ENCODE data around the gene SPACA9. TPM values are rescaled to one million over a fixed set of nuclear protein-coding genes. Genes with fewer than 3 reads are reported as not detected.

SPACA9 gene
- 4.0 and 6.9 TPM in 2 replicates for total RNA-seq

- peak within 1 kb of the TSS; percentile 89 for H3K4me3 ChIP-seq (ENCODE audit: low read depth, low read length)
- DNase-seq (ENCODE audit: low read depth): no peak
- peaks cover 3% of the 10 kb centered on the region for H3K27me3 ChIP-seq (ENCODE audit: control insufficient read depth, insufficient read depth, low read length)
- no peak for TF ChIP-seq CTCF (IDR thresholded peaks at IDR 0.05; ENCODE audit: insufficient read depth, low read length, poor library complexity, severe bottlenecking)
- H3K36me3 ChIP-seq (ENCODE audit: control insufficient read depth, insufficient read depth, low read length): no peaks in the 10 kb centered on the region
Measured at GRCh38 chr9:132878695-132879456, at the start of gene SPACA9. Gene SPACA9, plus strand, starts transcription at chr9:132878898. Its CDS starts 5,050 bp downstream, at chr9:132883948.

DNA sequence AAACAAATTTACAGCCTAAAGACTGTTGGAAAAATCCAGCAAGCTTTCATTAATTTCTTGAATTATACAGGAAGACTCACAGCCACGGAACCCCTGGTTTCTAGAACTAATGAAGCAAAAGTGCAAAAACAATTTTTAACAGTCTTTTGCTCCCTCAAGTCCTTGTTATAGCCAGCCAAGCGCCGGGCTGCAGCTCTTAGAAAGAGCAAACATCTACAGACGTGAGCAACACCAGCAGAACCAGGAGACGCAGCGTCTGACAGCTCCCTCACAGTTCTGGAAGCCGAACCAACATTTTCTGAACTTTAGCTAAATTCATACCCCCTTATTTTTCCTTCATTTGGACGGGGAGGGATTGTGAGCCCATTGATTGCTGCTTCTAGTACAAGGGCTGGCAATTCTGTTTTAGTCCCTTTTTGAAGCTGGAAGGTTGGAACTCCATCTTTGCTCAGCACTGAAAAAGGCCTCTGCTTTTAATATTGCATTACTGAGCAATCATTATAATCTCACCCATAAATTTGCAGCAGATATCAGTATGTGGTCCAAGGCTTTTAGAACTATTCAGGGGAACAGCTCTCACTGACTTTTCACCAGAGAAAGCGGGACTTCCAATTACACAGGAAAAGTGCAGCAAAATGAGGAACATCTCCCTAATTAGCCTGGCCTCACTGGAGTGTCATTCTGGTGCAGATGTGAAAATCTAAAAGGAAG is 46.4 kb upstream of the SPACA9 start:
- Histone ChIP-seq H3K4me3 (ENCODE audit: low read depth, low read length) (no peak overlapping the region), H3K36me3 (ENCODE audit: control insufficient read depth, insufficient read depth, low read length) (no peaks in the 10 kb centered on the region), H3K27me3 (ENCODE audit: control insufficient read depth, insufficient read depth, low read length) (peaks cover 12% of the 10 kb centered on the region)
- DNase-seq (ENCODE audit: low read depth): no peak
- TF ChIP-seq CTCF (IDR thresholded peaks at IDR 0.05; ENCODE audit: insufficient read depth, low read length, poor library complexity, severe bottlenecking): no peak

DNA sequence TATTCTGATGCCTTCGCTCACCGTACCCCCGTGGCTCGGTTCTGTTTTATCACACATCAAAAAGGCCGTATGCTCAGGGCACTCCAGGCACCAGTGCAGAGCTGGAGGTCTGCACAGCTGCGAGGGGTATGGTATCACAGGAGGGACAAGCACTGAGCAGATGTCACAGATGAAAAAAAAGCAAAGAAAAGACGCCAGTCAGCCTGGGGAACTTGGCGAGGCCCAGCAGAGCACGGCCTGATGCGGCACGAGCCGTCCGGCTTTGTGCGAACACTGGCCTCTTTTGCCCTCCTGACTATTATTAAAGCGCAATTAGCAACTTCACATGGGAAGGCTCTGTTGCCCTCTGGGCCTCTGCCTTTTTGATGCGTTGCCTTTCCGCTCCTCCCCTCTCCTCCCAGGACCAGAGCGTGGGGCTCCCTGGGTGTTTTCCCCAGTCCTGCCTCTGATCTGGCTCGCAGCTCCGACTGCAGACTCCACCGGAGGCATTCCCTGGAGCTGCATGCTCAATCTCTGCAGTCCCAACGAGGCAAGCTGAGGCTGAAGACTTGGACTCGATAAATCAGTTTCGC is 45.1 kb upstream of the SPACA9 start:
- DNase-seq (ENCODE audit: low read depth): no peak
- TF ChIP-seq CTCF (IDR thresholded peaks at IDR 0.05; ENCODE audit: insufficient read depth, low read length, poor library complexity, severe bottlenecking): no peak
- Histone ChIP-seq H3K27me3 (ENCODE audit: control insufficient read depth, insufficient read depth, low read length) (peaks cover 12% of the 10 kb centered on the region), H3K4me3 (ENCODE audit: low read depth, low read length) (no peak overlapping the region), H3K36me3 (ENCODE audit: control insufficient read depth, insufficient read depth, low read length) (no peaks in the 10 kb centered on the region)

DNA sequence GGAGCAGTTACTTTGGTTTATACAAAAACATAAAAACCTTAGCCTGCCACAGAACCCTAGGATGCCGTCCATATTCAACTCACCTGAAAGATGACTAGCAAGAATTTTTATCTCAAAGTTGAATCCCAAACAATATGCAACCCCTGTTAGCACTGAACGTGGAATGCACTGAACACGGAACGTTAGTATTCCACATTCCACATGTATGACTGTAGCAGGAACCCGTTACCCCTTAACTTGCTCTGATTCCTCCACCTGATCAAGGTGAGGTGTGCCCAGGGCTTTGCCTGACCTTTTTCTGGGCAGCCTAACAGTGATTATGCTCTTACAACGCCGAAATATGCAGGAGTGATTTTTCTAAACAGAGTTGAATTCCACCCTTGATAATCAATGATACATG is 44.4 kb upstream of the SPACA9 start:
- Histone ChIP-seq H3K27me3 (ENCODE audit: control insufficient read depth, insufficient read depth, low read length) (peaks cover 12% of the 10 kb centered on the region), H3K4me3 (ENCODE audit: low read depth, low read length) (no peak overlapping the region), H3K36me3 (ENCODE audit: control insufficient read depth, insufficient read depth, low read length) (no peaks in the 10 kb centered on the region)
- no peak for TF ChIP-seq CTCF (IDR thresholded peaks at IDR 0.05; ENCODE audit: insufficient read depth, low read length, poor library complexity, severe bottlenecking)
- no peak for DNase-seq (ENCODE audit: low read depth)

- TF ChIP-seq CTCF (IDR thresholded peaks at IDR 0.05; ENCODE audit: insufficient read depth, low read length, poor library complexity, severe bottlenecking): no peak
- no peak for DNase-seq (ENCODE audit: low read depth)
- no peak overlapping the region for H3K4me3 ChIP-seq (ENCODE audit: low read depth, low read length)
- H3K36me3 ChIP-seq (ENCODE audit: control insufficient read depth, insufficient read depth, low read length): no peaks in the 10 kb centered on the region
- peaks cover 9% of the 10 kb centered on the region for H3K27me3 ChIP-seq (ENCODE audit: control insufficient read depth, insufficient read depth, low read length)
Measured at GRCh38 chr9:132837501-132838286, 41.0 kb upstream of the SPACA9 start.

Measured in kidney epithelial cell (primary cell).